Fibroblast of skin of left quadriceps (primary cell): ENCODE results near the gene GALNS.
"Not testable (repeated sequence)": the region's sequence is repeated elsewhere in the genome, so short reads cannot be mapped to it uniquely, and the experiment has no call there.

ENCODE experiments used
- DNase-seq, 2 experiments: peaks; one replicate each; pipeline ENCODE4 v3.0.0-alpha.2; 2013; ENCODE audit warnings: low read depth in 2 of 2

The GALNS gene

GRCh38 chr16:88856828-88857727 is at the start of gene GALNS, which contains the start of gene TRAPPC2L:
Gene GALNS (minus strand): TSS chr16:88856947. CDS start chr16:88856877, 70 bp downstream.
Gene TRAPPC2L (plus strand): TSS chr16:88857127. CDS start chr16:88857151, 24 bp downstream.
- DNase-seq, result peak; percentile 84 to 87

GRCh38 chr16:88906020-88906419 is 49.3 kb upstream of the GALNS start:
- DNase-seq, result no peak

- DNase-seq, result no peak
Observed at GRCh38 chr16:88905563-88905962, 48.8 kb upstream of the GALNS start.

GRCh38 chr16:88904676-88905365 is 48.1 kb upstream of the GALNS start:
- no peak for DNase-seq

GRCh38 chr16:88903267-88903666 is 46.5 kb upstream of the GALNS start:
- DNase-seq, result no peak

GRCh38 chr16:88902744-88903143 is 46.0 kb upstream of the GALNS start:
- no peak for DNase-seq

- DNase-seq, result no peak
Observed at GRCh38 chr16:88901718-88902337, 45.1 kb upstream of the GALNS start.

- no peak for DNase-seq
Observed at GRCh38 chr16:88900662-88901052, 43.9 kb upstream of the GALNS start.

GRCh38 chr16:88899901-88900661 is 43.3 kb upstream of the GALNS start:
- DNase-seq, result no peak

GRCh38 chr16:88897696-88898425 is 41.1 kb upstream of the GALNS start:
- DNase-seq, result no peak

- DNase-seq, result no peak
Observed at GRCh38 chr16:88896238-88897070, 39.7 kb upstream of the GALNS start.

- DNase-seq, result no peak
Observed at GRCh38 chr16:88895335-88895734, 38.6 kb upstream of the GALNS start.

GRCh38 chr16:88894681-88895300 is 38.0 kb upstream of the GALNS start:
- DNase-seq, result no peak

- DNase-seq, result not testable (repeated sequence)
Observed at GRCh38 chr16:88894266-88894665, 37.5 kb upstream of the GALNS start.

- DNase-seq, result no peak
Observed at GRCh38 chr16:88893127-88893968, 36.6 kb upstream of the GALNS start.

- no peak for DNase-seq
Observed at GRCh38 chr16:88892065-88892464, 35.3 kb upstream of the GALNS start.

GRCh38 chr16:88891083-88891482 is 34.3 kb upstream of the GALNS start:
- no peak for DNase-seq

GRCh38 chr16:88889702-88890352 is 33.1 kb upstream of the GALNS start:
- not testable (repeated sequence) for DNase-seq
